DMS53 treated with DMSO at 0.1 percent for 48 hours (cell line): Measurements from ENCODE around the gene ZNF683.
"Not testable (repeated sequence)": the region's sequence is repeated elsewhere in the genome, so short reads cannot be mapped to it uniquely, and the experiment has no call there.

Experiments used
- DNase-seq: peaks from one replicate; lab custom pipeline; 2025; ENCODE audit not compliant: unreplicated experiment; lab: John Stamatoyannopoulos, UW

ZNF683 gene

GRCh38 chr1:26387447-26387846 is 14.9 kb upstream of the ZNF683 start:
- no peak for DNase-seq

- DNase-seq, result not testable (repeated sequence)
Observed at GRCh38 chr1:26385063-26385462, 12.5 kb upstream of the ZNF683 start.

GRCh38 chr1:26384076-26384475 is 11.5 kb upstream of the ZNF683 start:
- no peak for DNase-seq

GRCh38 chr1:26378879-26379251 is 6.3 kb upstream of the ZNF683 start:
- DNase-seq, result no peak

GRCh38 chr1:26378088-26378878 is 5.7 kb upstream of the ZNF683 start:
- no peak for DNase-seq

- no peak for DNase-seq
Observed at GRCh38 chr1:26376050-26376449, 3.5 kb upstream of the ZNF683 start.

GRCh38 chr1:26375081-26375480 is 2.5 kb upstream of the ZNF683 start:
- DNase-seq, result no peak

- not testable (repeated sequence) for DNase-seq
Observed at GRCh38 chr1:26374361-26374760, 1.8 kb upstream of the ZNF683 start.

- DNase-seq, result no peak
Observed at GRCh38 chr1:26373789-26374188, 1.2 kb upstream of the ZNF683 start.

GRCh38 chr1:26373281-26373680 is 731 bp upstream of the ZNF683 start:
- no peak for DNase-seq

- no peak for DNase-seq
Observed at GRCh38 chr1:26372039-26372438, 511 bp downstream of the ZNF683 start.

- DNase-seq, result no peak
Observed at GRCh38 chr1:26370591-26371382, 1.8 kb downstream of the ZNF683 start.

GRCh38 chr1:26368486-26368885 is 4.1 kb downstream of the ZNF683 start:
- no peak for DNase-seq

GRCh38 chr1:26368006-26368405 is 4.5 kb downstream of the ZNF683 start:
- DNase-seq, result no peak

GRCh38 chr1:26367441-26367840 is 5.1 kb downstream of the ZNF683 start:
- no peak for DNase-seq

GRCh38 chr1:26364956-26365355 is 7.6 kb downstream of the ZNF683 start:
- no peak for DNase-seq

GRCh38 chr1:26363549-26364448 is 8.8 kb downstream of the ZNF683 start:
- DNase-seq, result peak; percentile 54

- DNase-seq, result no peak
Observed at GRCh38 chr1:26362331-26362730, 10.2 kb downstream of the ZNF683 start.

GRCh38 chr1:26361605-26362122 is 10.9 kb downstream of the ZNF683 start:
- no peak for DNase-seq

- no peak for DNase-seq
Observed at GRCh38 chr1:26360807-26361604, 11.5 kb downstream of the ZNF683 start.
